ENCODE measurements around the gene L3MBTL3. TPM values are rescaled to one million over a fixed set of nuclear protein-coding genes. Genes with fewer than 3 reads are reported as not detected.

Gene L3MBTL3
- total and polyA plus RNA-seq, 10 of the 15 experiments (the other 5 are each of a cell fraction or from before 2014, with no cell fraction given), result 0.71 to 9.4 (median 6.2) TPM

DNA sequence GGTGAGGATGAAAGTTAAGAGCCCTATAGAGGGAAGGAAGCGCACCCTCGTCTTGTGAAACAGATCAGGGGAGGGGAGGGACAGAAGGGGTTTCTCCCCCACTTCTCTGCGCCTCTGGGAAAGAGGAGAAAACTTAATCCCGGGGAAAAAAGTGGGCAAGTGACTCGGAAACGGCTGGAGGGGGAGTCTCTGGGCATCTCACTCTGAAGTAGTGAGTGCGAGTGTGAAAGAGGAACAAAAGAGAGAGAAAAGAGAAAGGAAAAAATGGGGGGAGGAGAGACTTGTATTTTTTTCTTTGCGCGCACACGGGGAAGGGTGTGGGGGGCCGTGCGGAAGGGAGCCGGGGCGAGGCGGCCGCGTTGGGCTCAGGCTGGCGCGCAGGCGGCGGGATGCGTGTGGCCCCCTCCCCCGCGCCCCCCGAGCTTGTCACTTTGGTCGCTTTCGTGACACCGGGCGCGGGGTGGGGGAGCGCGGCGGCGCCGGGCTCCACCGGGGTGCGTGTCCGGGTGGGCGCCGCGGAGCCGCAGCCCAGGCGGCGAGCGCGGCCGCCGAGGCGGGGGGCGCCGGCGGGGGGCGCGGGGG is 454 bp downstream of the L3MBTL3 start (continued):
- TF ChIP-seq, protein P1, sequence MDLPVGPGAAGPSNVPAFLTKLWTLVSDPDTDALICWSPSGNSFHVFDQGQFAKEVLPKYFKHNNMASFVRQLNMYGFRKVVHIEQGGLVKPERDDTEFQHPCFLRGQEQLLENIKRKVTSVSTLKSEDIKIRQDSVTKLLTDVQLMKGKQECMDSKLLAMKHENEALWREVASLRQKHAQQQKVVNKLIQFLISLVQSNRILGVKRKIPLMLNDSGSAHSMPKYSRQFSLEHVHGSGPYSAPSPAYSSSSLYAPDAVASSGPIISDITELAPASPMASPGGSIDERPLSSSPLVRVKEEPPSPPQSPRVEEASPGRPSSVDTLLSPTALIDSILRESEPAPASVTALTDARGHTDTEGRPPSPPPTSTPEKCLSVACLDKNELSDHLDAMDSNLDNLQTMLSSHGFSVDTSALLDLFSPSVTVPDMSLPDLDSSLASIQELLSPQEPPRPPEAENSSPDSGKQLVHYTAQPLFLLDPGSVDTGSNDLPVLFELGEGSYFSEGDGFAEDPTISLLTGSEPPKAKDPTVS (IDR thresholded peaks at IDR 0.05; ENCODE audit: low read depth, low read length), result no peak
- TF ChIP-seq CREM (IDR thresholded peaks at IDR 0.05; ENCODE audit: low read depth) (no peak), POLR2A (IDR thresholded peaks at IDR 0.05; ENCODE audit: low read depth, low read length) (peak; percentile 44; the same call in 1 of the 2 replicates), JUND (IDR thresholded peaks at IDR 0.05; ENCODE audit: low read depth, low read length) (no peak), MEF2A (IDR thresholded peaks at IDR 0.05; ENCODE audit: insufficient read depth, low read depth, low read length) (no peak), ZNF24 (IDR thresholded peaks at IDR 0.05) (no peak)
- TF ChIP-seq, protein P2, sequence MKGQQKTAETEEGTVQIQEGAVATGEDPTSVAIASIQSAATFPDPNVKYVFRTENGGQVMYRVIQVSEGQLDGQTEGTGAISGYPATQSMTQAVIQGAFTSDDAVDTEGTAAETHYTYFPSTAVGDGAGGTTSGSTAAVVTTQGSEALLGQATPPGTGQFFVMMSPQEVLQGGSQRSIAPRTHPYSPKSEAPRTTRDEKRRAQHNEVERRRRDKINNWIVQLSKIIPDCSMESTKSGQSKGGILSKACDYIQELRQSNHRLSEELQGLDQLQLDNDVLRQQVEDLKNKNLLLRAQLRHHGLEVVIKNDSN (IDR thresholded peaks at IDR 0.05; ENCODE audit: borderline replicate concordance, extremely low read length, insufficient read depth, low read depth, low read length), result no peak
- TF ChIP-seq, protein P3, sequence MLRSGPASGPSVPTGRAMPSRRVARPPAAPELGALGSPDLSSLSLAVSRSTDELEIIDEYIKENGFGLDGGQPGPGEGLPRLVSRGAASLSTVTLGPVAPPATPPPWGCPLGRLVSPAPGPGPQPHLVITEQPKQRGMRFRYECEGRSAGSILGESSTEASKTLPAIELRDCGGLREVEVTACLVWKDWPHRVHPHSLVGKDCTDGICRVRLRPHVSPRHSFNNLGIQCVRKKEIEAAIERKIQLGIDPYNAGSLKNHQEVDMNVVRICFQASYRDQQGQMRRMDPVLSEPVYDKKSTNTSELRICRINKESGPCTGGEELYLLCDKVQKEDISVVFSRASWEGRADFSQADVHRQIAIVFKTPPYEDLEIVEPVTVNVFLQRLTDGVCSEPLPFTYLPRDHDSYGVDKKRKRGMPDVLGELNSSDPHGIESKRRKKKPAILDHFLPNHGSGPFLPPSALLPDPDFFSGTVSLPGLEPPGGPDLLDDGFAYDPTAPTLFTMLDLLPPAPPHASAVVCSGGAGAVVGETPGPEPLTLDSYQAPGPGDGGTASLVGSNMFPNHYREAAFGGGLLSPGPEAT (IDR thresholded peaks at IDR 0.05; ENCODE audit: low read depth), result 0 out of 2 replicates have a peak, but pooled peaks have one; percentile 25
- TF ChIP-seq, protein P4, sequence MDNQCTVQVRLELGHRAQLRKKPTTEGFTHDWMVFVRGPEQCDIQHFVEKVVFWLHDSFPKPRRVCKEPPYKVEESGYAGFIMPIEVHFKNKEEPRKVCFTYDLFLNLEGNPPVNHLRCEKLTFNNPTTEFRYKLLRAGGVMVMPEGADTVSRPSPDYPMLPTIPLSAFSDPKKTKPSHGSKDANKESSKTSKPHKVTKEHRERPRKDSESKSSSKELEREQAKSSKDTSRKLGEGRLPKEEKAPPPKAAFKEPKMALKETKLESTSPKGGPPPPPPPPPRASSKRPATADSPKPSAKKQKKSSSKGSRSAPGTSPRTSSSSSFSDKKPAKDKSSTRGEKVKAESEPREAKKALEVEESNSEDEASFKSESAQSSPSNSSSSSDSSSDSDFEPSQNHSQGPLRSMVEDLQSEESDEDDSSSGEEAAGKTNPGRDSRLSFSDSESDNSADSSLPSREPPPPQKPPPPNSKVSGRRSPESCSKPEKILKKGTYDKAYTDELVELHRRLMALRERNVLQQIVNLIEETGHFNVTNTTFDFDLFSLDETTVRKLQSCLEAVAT (IDR thresholded peaks at IDR 0.05), result 0 out of 2 replicates have a peak, but pooled peaks have one; percentile 16
- TF ChIP-seq, protein P5, sequence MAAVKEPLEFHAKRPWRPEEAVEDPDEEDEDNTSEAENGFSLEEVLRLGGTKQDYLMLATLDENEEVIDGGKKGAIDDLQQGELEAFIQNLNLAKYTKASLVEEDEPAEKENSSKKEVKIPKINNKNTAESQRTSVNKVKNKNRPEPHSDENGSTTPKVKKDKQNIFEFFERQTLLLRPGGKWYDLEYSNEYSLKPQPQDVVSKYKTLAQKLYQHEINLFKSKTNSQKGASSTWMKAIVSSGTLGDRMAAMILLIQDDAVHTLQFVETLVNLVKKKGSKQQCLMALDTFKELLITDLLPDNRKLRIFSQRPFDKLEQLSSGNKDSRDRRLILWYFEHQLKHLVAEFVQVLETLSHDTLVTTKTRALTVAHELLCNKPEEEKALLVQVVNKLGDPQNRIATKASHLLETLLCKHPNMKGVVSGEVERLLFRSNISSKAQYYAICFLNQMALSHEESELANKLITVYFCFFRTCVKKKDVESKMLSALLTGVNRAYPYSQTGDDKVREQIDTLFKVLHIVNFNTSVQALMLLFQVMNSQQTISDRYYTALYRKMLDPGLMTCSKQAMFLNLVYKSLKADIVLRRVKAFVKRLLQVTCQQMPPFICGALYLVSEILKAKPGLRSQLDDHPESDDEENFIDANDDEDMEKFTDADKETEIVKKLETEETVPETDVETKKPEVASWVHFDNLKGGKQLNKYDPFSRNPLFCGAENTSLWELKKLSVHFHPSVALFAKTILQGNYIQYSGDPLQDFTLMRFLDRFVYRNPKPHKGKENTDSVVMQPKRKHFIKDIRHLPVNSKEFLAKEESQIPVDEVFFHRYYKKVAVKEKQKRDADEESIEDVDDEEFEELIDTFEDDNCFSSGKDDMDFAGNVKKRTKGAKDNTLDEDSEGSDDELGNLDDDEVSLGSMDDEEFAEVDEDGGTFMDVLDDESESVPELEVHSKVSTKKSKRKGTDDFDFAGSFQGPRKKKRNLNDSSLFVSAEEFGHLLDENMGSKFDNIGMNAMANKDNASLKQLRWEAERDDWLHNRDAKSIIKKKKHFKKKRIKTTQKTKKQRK (IDR thresholded peaks at IDR 0.05; ENCODE audit: low read depth, low read length), result no peak
- TF ChIP-seq, protein P6, sequence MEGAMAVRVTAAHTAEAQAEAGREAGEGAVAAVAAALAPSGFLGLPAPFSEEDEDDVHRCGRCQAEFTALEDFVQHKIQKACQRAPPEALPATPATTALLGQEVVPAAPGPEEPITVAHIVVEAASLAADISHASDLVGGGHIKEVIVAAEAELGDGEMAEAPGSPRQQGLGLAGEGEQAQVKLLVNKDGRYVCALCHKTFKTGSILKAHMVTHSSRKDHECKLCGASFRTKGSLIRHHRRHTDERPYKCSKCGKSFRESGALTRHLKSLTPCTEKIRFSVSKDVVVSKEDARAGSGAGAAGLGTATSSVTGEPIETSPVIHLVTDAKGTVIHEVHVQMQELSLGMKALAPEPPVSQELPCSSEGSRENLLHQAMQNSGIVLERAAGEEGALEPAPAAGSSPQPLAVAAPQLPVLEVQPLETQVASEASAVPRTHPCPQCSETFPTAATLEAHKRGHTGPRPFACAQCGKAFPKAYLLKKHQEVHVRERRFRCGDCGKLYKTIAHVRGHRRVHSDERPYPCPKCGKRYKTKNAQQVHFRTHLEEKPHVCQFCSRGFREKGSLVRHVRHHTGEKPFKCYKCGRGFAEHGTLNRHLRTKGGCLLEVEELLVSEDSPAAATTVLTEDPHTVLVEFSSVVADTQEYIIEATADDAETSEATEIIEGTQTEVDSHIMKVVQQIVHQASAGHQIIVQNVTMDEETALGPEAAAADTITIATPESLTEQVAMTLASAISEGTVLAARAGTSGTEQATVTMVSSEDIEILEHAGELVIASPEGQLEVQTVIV (IDR thresholded peaks at IDR 0.05; ENCODE audit: borderline replicate concordance, partially characterized antibody), result no peak
